ENCODE data around the gene EXD3. TPM values are rescaled to one million over a fixed set of nuclear protein-coding genes. Genes with fewer than 3 reads are reported as not detected.

EXD3 gene
- total and polyA plus RNA-seq, 9 of the 15 experiments (the other 6 are each of a cell fraction or from before 2014, with no cell fraction given): 0.29 to 12.5 (median 3.9) TPM

GRCh38 chr9:137278721-137279711 lies 143.9 kb downstream of the EXD3 start:
- peak overlapping the region; percentile 98; the same call in 2 of the 3 replicates for H3K27ac ChIP-seq (ENCODE audit: extremely low read depth, low read depth, low read length)
- POLR2A ChIA-PET: interaction anchor here (0.7 to 0.8 kb wide), 2 partner anchors 20 to 24 kb away, joined by 3 to 4 read pairs; partner anchors contain the start of gene NRARP
- peak overlapping the region; percentile 88 for H3K4me3 ChIP-seq
- BruUV-seq (replicated peaks): no TSS peak
- no peaks in the 10 kb centered on the region for H3K9me1 ChIP-seq (ENCODE audit: control insufficient read depth, insufficient read depth, low read length)
- in situ Hi-C loops (cut with MboI) (no loop called here), intact Hi-C loops (cut with micrococcal nuclease) (no loop called here)
- DNase-seq (ENCODE audit: extremely low read depth in 1 of 4, low spot score in 3 of 4) (peak in 1 of 4 experiments; percentile 45), FAIRE-seq (no peak), ATAC-seq (peak; percentile 4; the same call in 1 of the 3 replicates)
- no peaks in the 10 kb centered on the region for H3K9me3 ChIP-seq (replicated peaks; ENCODE audit: control insufficient read depth, insufficient read depth, low read depth, low read length)
- peaks cover 17 to 79% of the 10 kb centered on the region in 2 experiments for H3K4me1 ChIP-seq (replicated peaks in 1 of 2; ENCODE audit: control insufficient read depth in 2 of 2, insufficient read depth in 2 of 2, low read length in 2 of 2)
- H3K79me2 ChIP-seq (ENCODE audit: control insufficient read depth, insufficient read depth, low read length): peaks cover 37% of the 10 kb centered on the region
- WGBS (ENCODE audit: insufficient coverage, low coverage, missing lambda C conversion rate): 69% methylated on average over 70 of the region's 139 CpGs
- CTCF ChIA-PET (ENCODE audit: low intra/inter-chr PET ratio): interaction anchor here (2.3 kb wide), 1 partner anchor 16 kb away, joined by 8 read pairs; no protein-coding TSS in a partner anchor
- H3K36me3 ChIP-seq (ENCODE audit: control insufficient read depth, insufficient read depth, low read length): peaks cover 46% of the 10 kb centered on the region; the same call in 1 of the 3 replicates
- H3K9ac ChIP-seq (ENCODE audit: insufficient read depth in 1 of 2, low read depth in 2 of 2, low read length in 2 of 2): peak overlapping the region; percentile 91 to 92; a peak in 3 of 4 replicates
- H3K27me3 ChIP-seq (ENCODE audit: control insufficient read depth in 2 of 2, insufficient read depth in 2 of 2, low read length in 2 of 2): no peaks in the 10 kb centered on the region
- no peak overlapping the region for H2AFZ ChIP-seq (ENCODE audit: low read depth, low read length)
- H3K4me2 ChIP-seq (ENCODE audit: insufficient read depth, low read length): peak overlapping the region; percentile 62
- no peaks in the 10 kb centered on the region for H4K20me1 ChIP-seq (replicated peaks; ENCODE audit: control insufficient read depth, insufficient read depth, low read length)
- TF ChIP-seq MEIS2 (IDR thresholded peaks at IDR 0.05; ENCODE audit: partially characterized antibody) (no peak), CEBPB (tag; IDR thresholded peaks at IDR 0.05) (no peak), ELF1 (tag; IDR thresholded peaks at IDR 0.05) (no peak), MCM3 (IDR thresholded peaks at IDR 0.05) (no peak), SREBF1 (IDR thresholded peaks at IDR 0.05; ENCODE audit: borderline replicate concordance, low read depth, low read length) (no peak), MLLT1 (IDR thresholded peaks at IDR 0.05) (peak in 1 of 2 experiments; percentile 78; a peak in 2 of 4 replicates), HNRNPL (IDR thresholded peaks at IDR 0.05; ENCODE audit: low read depth, low read length) (peak; percentile 71; the same call in 1 of the 2 replicates), GATA2 (CRISPR knock-in tag; IDR thresholded peaks at IDR 0.05) (no peak), SIX5 (IDR thresholded peaks at IDR 0.05; ENCODE audit: borderline replicate concordance in 1 of 2, insufficient read depth in 1 of 2, low read depth in 1 of 2, low read length in 2 of 2) (no peak), SAFB (IDR thresholded peaks at IDR 0.05; ENCODE audit: borderline replicate concordance, low read depth, low read length) (0 out of 2 replicates have a peak, but pooled peaks have one; percentile 12), MCM7 (IDR thresholded peaks at IDR 0.05) (no peak), GABPB1 (CRISPR knock-in tag; IDR thresholded peaks at IDR 0.05) (0 out of 2 replicates have a peak, but pooled peaks have one; percentile 20), ZFP91 (CRISPR knock-in tag; IDR thresholded peaks at IDR 0.05) (no peak)
